Measurements from ENCODE around the gene OR10A2.

The OR10A2 gene

DNA sequence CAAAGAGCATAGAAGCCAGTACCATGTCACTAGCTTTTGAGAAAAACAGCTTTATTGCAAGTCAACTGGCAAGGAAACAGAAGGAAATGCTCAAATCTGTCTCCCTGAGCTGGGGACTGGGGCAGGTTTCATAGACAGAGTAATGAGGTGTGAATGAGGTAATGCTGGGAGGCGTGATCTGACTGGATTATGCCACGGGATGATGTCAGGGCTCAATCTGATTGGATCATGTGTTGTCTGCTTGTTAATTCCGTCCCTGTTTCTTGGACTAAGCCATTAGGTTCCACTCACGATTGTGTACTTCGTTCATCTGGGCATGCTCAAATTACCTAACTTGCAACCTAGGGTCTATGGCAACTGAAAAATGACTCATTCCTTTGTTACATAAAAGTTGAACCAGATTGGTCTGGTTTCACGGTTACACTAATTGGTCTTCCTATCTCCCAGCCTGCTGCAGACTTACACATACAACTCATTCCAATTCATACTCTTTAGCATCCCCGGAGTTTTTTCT, 37.6 kb upstream of the OR10A2 start:
- DNase-seq = no peak
- no peak overlapping the region for H3K4me3 ChIP-seq (ENCODE audit: low read depth, low read length)
- TF ChIP-seq, protein P1, sequence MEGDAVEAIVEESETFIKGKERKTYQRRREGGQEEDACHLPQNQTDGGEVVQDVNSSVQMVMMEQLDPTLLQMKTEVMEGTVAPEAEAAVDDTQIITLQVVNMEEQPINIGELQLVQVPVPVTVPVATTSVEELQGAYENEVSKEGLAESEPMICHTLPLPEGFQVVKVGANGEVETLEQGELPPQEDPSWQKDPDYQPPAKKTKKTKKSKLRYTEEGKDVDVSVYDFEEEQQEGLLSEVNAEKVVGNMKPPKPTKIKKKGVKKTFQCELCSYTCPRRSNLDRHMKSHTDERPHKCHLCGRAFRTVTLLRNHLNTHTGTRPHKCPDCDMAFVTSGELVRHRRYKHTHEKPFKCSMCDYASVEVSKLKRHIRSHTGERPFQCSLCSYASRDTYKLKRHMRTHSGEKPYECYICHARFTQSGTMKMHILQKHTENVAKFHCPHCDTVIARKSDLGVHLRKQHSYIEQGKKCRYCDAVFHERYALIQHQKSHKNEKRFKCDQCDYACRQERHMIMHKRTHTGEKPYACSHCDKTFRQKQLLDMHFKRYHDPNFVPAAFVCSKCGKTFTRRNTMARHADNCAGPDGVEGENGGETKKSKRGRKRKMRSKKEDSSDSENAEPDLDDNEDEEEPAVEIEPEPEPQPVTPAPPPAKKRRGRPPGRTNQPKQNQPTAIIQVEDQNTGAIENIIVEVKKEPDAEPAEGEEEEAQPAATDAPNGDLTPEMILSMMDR (IDR thresholded peaks at IDR 0.05; ENCODE audit: low read depth, low read length) = no peak
- no peaks in the 10 kb centered on the region for H3K4me1 ChIP-seq
- H3K36me3 ChIP-seq = no peaks in the 10 kb centered on the region
- H3K9me3 ChIP-seq = no peaks in the 10 kb centered on the region
- H3K27me3 ChIP-seq = no peaks in the 10 kb centered on the region

DNA sequence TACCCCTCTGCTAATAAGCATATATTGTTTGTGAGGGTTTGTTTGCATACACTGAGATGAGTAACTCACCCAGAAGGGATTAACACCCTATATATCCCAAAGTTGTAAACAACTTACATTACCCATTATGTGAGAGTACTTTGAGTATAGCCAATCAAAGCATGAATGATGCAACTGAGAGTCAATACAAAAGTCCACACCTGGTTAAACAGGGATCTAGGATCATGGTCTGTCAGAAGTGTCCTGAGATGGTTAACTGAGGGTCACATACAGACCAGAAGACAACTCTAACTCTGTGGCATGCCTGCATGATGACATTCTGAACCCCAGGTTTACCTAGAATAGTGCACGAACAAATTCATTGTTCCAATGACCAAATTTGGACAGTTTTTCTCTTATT, 34.8 kb upstream of the OR10A2 start:
- H3K4me3 ChIP-seq (ENCODE audit: low read depth, low read length) = no peak overlapping the region
- no peaks in the 10 kb centered on the region for H3K9me3 ChIP-seq
- H3K27me3 ChIP-seq = no peaks in the 10 kb centered on the region
- TF ChIP-seq, protein P1 (IDR thresholded peaks at IDR 0.05; ENCODE audit: low read depth, low read length) = no peak
- no peaks in the 10 kb centered on the region for H3K36me3 ChIP-seq
- no peak for DNase-seq
- no peaks in the 10 kb centered on the region for H3K4me1 ChIP-seq

DNA sequence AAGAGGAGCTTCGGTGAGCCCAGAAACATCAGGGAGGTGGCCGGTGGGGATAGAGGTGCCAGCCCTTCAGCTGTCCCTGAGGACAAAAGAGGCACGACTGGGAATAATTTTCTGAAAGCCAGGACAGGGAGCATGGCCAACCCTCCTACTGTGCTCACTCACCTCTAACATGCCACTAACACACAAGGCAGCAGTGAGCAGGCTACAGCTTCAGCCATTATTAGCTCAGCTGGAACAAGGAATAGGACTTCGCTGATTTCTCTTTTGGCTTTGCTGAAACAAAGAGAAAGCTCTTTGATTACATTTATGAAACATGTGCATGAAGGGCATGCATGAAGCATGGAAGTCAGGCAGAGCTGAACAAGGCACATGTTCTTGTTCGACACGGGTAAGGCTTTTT, 29.5 kb upstream of the OR10A2 start:
- H3K9me3 ChIP-seq = no peaks in the 10 kb centered on the region
- no peaks in the 10 kb centered on the region for H3K36me3 ChIP-seq
- DNase-seq = no peak
- H3K4me1 ChIP-seq = no peaks in the 10 kb centered on the region
- no peaks in the 10 kb centered on the region for H3K27me3 ChIP-seq
- TF ChIP-seq, protein P1 (IDR thresholded peaks at IDR 0.05; ENCODE audit: low read depth, low read length) = no peak
- no peak overlapping the region for H3K4me3 ChIP-seq (ENCODE audit: low read depth, low read length)

DNA sequence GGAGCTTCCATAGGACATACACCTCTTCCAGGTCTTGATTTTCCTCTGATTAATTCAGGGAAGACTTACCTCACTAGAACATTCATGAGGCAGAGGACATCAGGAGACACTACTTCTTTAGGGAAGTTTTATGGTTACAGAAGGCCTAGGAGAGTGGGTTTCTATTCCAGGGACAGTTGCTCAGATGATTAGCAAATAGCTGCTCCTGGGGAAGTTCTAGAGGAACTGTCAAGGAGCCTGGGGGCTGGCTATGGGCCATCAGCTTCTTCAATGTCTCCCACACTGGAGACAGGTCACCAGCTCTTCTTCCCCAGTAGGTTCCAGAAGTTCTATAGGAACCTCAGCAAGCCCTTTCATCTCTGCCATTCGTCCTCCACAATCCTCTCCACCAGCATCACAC, 28.8 kb upstream of the OR10A2 start:
- TF ChIP-seq, protein P1 (IDR thresholded peaks at IDR 0.05; ENCODE audit: low read depth, low read length) = no peak
- DNase-seq = no peak
- Histone ChIP-seq H3K4me1 (no peaks in the 10 kb centered on the region), H3K9me3 (no peaks in the 10 kb centered on the region), H3K4me3 (ENCODE audit: low read depth, low read length) (no peak overlapping the region), H3K27me3 (no peaks in the 10 kb centered on the region), H3K36me3 (no peaks in the 10 kb centered on the region)

DNA sequence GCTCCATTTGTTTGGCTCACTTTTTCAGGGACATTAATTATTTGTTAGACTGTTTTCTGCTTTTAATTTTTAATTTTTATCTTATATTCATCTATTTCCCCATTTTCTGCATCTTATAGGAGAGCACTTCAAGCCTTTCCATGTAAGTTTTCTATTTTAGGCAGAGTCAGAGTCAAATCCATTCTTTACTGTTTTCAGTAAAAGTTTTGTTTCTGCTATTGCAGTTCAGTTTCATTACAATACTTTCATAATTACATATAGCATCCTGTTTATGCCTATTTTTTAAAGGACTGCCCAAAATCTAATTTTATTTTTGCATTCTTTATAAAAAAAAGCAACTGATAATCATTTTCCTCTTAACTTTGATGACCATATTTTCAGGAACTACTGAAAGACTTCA, 21.2 kb upstream of the OR10A2 start:
- no peaks in the 10 kb centered on the region for H3K36me3 ChIP-seq
- TF ChIP-seq, protein P1 (IDR thresholded peaks at IDR 0.05; ENCODE audit: low read depth, low read length) = no peak
- no peaks in the 10 kb centered on the region for H3K9me3 ChIP-seq
- no peaks in the 10 kb centered on the region for H3K4me1 ChIP-seq
- H3K27me3 ChIP-seq = no peaks in the 10 kb centered on the region
- no peak for DNase-seq
- no peak overlapping the region for H3K4me3 ChIP-seq (ENCODE audit: low read depth, low read length)

DNA sequence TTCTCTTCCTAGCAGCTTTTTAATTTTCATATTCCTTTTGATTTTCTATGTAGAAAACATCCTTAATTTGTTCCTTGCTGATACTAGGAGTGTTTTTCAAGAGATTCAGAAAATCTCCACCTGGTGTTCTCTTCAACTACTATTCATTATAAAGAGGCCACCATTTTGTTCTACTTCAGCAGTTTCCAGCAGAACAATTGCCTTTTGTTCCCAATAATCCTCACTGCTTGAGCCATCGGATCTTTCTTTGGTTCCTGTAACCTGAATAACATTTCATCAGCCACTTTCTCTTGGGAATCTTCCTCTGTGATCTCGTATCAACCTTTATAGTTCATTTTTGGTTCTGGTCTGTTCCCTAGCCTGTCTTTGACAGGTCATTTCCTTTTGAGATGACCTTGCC, 19.2 kb upstream of the OR10A2 start:
- Histone ChIP-seq H3K4me1 (no peaks in the 10 kb centered on the region), H3K27me3 (no peaks in the 10 kb centered on the region), H3K4me3 (ENCODE audit: low read depth, low read length) (no peak overlapping the region), H3K36me3 (no peaks in the 10 kb centered on the region), H3K9me3 (no peaks in the 10 kb centered on the region)
- DNase-seq = no peak
- TF ChIP-seq, protein P1 (IDR thresholded peaks at IDR 0.05; ENCODE audit: low read depth, low read length) = no peak

All from BE2C (cell line).